Gastrocnemius medialis (tissue), 4 donors: ENCODE measurements around the gene USP6NL. TPM values are rescaled to one million over a fixed set of nuclear protein-coding genes. Genes with fewer than 3 reads are reported as not detected.

Experiments used
- ATAC-seq, 2 donors: fragments of 150-250 bp; one replicate each; pipeline ENCODE4 v1.9.1; 2016
- DNase-seq, 2 donors: peaks; one replicate each; pipeline ENCODE4 v3.0.0-alpha.2; 2019
- H3K27ac ChIP-seq, 4 donors: fragments of 200-600 bp; sonication (generic); 1 replicate in 1 of 4; 2 replicates in 3 of 4; pipeline ENCODE4 v1.5.1; 2016 to 2018; ENCODE audit warnings: mild to moderate bottlenecking in 2 of 4, moderate library complexity in 1 of 4
- H3K27me3 ChIP-seq, 3 donors: fragments of 200-600 bp; sonication (generic) in 2 of 3; 1 replicate in 1 of 3; 2 replicates in 2 of 3; pipeline versions ENCODE4 v1.5.1 to v1.6.0; 2016 to 2019; ENCODE audit warnings: mild to moderate bottlenecking in 1 of 3, moderate library complexity in 1 of 3
- H3K36me3 ChIP-seq, 2 donors: fragments of 200-600 bp; sonication (generic) in 1 of 2; one replicate each; pipeline ENCODE4 v1.5.1; 2017 to 2018
- H3K4me1 ChIP-seq, 2 donors: fragments of 200-600 bp; sonication (generic) in 1 of 2; one replicate each; pipeline ENCODE4 v1.5.1; 2016 to 2017; ENCODE audit warnings: mild to moderate bottlenecking in 2 of 2
- H3K4me3 ChIP-seq, 4 donors: fragments of 200-600 bp; sonication (generic) in 3 of 4; 1 replicate in 1 of 4; 2 replicates in 3 of 4; pipeline ENCODE4 v1.5.1; 2016 to 2019; ENCODE audit warnings: mild to moderate bottlenecking in 2 of 4
- H3K9me3 ChIP-seq, 3 donors: fragments of 200-600 bp; sonication (generic) in 2 of 3; 1 replicate in 1 of 3; 2 replicates in 2 of 3; pipeline ENCODE4 v1.5.1; 2016 to 2019
- CTCF ChIP-seq, 5 experiments: fragments of 450-650 bp in 3 of 5; fragments of 200-600 bp in 2 of 5; sonication (generic) in 2 of 5; IDR thresholded peaks in 4 of 5; conservative IDR thresholded peaks in 1 of 5; 1 replicate in 4 of 5; 2 replicates in 1 of 5; pipeline ENCODE4 v1.5.1; 2016 to 2019; ENCODE audit warnings: antibody characterized with exemption in 5 of 5, mild to moderate bottlenecking in 3 of 5, moderate library complexity in 3 of 5
- POLR2A ChIP-seq, 2 donors: fragments of 450-650 bp; IDR thresholded peaks; one replicate each; pipeline ENCODE4 v1.6.1; 2017; ENCODE audit warnings: antibody characterized with exemption in 2 of 2, mild to moderate bottlenecking in 2 of 2, moderate library complexity in 2 of 2
- in situ Hi-C, 4 donors: fragments of 200-750 bp; cut with MboI; loops; one replicate each; pipeline versions ENCODE4 v1.15.0 to v1.8.0; 2017; ENCODE audit warnings: low sequenced_read_pairs in 4 of 4
- intact Hi-C: fragments of 100-400 bp; cut with DNase I; formaldehyde crosslinking; loops from one replicate; pipeline ENCODE4 v1.15.1; 2023; ENCODE audit warnings: low total_unique reads
- total RNA-seq, 4 donors: library from RNA; depleted of rRNA; stranded (reverse); fragments of >200 nt; gene quantifications; one replicate each; pipeline versions ENCODE4 v1.1.0 to v1.2.3, GENCODE V29; 2016

The USP6NL gene
- total RNA-seq, 4 donors from 2014 or later = 5.6 to 6.2 (median 5.9) TPM

- Histone ChIP-seq H3K36me3 (no peaks in the 10 kb centered on the region), H3K4me1 (peaks cover 9 to 11% of the 10 kb centered on the region in 2 donors), H3K27me3 (no peaks in the 10 kb centered on the region), H3K4me3 (peak overlapping the region; percentile 69 to 86 (median 80)), H3K27ac (peak overlapping the region; percentile 71 to 82 (median 76)), H3K9me3 (no peaks in the 10 kb centered on the region)
- DNase-seq (no peak), ATAC-seq (peak; percentile 13 to 22)
- no peak for TF ChIP-seq POLR2A (IDR thresholded peaks at IDR 0.05)
- TF ChIP-seq CTCF (IDR thresholded peaks at IDR 0.05 in 4 of 5, conservative IDR thresholded peaks at IDR 0.05 in 1 of 5) = no peak
- in situ Hi-C loops (no loop called here), intact Hi-C loops (loop anchor here (5.0 kb wide), 1 partner anchor 130 kb away; the partner anchor contains the start of gene ECHDC3)
Measured at GRCh38 chr10:11612021-11613001, 861 bp upstream of the USP6NL start.

GRCh38 chr10:11610826-11611247, 613 bp downstream of the USP6NL start:
- ATAC-seq (peak; percentile 12 to 32), DNase-seq (peak in 1 of 2 donors; percentile 13)
- H3K9me3 ChIP-seq = no peaks in the 10 kb centered on the region
- intact Hi-C loops (loop anchor here (1.0 to 5.0 kb wide), 3 partner anchors 131 to 212 kb away; partner anchors contain the start of genes ECHDC3 and PROSER2), in situ Hi-C loops (no loop called here)
- H3K27ac ChIP-seq = peak overlapping the region; percentile 44 to 82 (median 74)
- peaks cover 9 to 11% of the 10 kb centered on the region in 2 donors for H3K4me1 ChIP-seq
- TF ChIP-seq CTCF (IDR thresholded peaks at IDR 0.05 in 4 of 5, conservative IDR thresholded peaks at IDR 0.05 in 1 of 5) (no peak), POLR2A (IDR thresholded peaks at IDR 0.05) (no peak)
- H3K4me3 ChIP-seq = peak overlapping the region; percentile 69 to 86 (median 80)
- no peaks in the 10 kb centered on the region for H3K27me3 ChIP-seq
- no peaks in the 10 kb centered on the region for H3K36me3 ChIP-seq

- Histone ChIP-seq H3K27me3 (no peaks in the 10 kb centered on the region), H3K4me3 (peak overlapping the region; percentile 69 to 86 (median 80)), H3K4me1 (peaks cover 9 to 11% of the 10 kb centered on the region in 2 donors), H3K36me3 (no peaks in the 10 kb centered on the region), H3K9me3 (no peaks in the 10 kb centered on the region), H3K27ac (peak overlapping the region in 1 of 4 donors; percentile 71)
- TF ChIP-seq CTCF (IDR thresholded peaks at IDR 0.05 in 4 of 5, conservative IDR thresholded peaks at IDR 0.05 in 1 of 5) (no peak), POLR2A (IDR thresholded peaks at IDR 0.05) (no peak)
- DNase-seq (no peak), ATAC-seq (no peak)
- in situ Hi-C loops = no loop called here
- intact Hi-C loops = loop anchor here (2.0 to 5.0 kb wide), 2 partner anchors 132 to 213 kb away; partner anchors contain the start of genes ECHDC3 and PROSER2
Measured at GRCh38 chr10:11610166-11610825, 1.2 kb downstream of the USP6NL start.

- H3K4me3 ChIP-seq = no peak overlapping the region
- DNase-seq (no peak), ATAC-seq (no peak)
- TF ChIP-seq POLR2A (IDR thresholded peaks at IDR 0.05) = no peak
- no peak for TF ChIP-seq CTCF (IDR thresholded peaks at IDR 0.05 in 4 of 5, conservative IDR thresholded peaks at IDR 0.05 in 1 of 5)
- no peaks in the 10 kb centered on the region for H3K27me3 ChIP-seq
- H3K27ac ChIP-seq = no peak overlapping the region
- H3K9me3 ChIP-seq = no peaks in the 10 kb centered on the region
- intact Hi-C loops (loop anchor here (2.0 to 5.0 kb wide), 2 partner anchors 133 to 213 kb away; partner anchors contain the start of genes ECHDC3 and PROSER2), in situ Hi-C loops (loop anchor here in 1 of 4 donors (10.0 kb wide), 1 partner anchor 85 kb away; no protein-coding TSS in a partner anchor)
- peaks cover 9 to 11% of the 10 kb centered on the region in 2 donors for H3K4me1 ChIP-seq
- H3K36me3 ChIP-seq = no peaks in the 10 kb centered on the region
Measured at GRCh38 chr10:11609492-11610093, 1.9 kb downstream of the USP6NL start.
